Erythroblast (primary cell): Measurements from ENCODE around the gene KIF25.

Experiments used
- GATA1 ChIP-seq: IDR thresholded peaks from 2 replicates; pipeline ENCODE4 v1.6.1; 2011; ENCODE audit warnings: low read depth, mild to moderate bottlenecking, control low read depth, low read length, moderate library complexity
- POLR2A ChIP-seq: IDR thresholded peaks from 2 replicates; pipeline ENCODE4 v1.6.1; 2011; ENCODE audit warnings: mild to moderate bottlenecking, low read length

DNA sequence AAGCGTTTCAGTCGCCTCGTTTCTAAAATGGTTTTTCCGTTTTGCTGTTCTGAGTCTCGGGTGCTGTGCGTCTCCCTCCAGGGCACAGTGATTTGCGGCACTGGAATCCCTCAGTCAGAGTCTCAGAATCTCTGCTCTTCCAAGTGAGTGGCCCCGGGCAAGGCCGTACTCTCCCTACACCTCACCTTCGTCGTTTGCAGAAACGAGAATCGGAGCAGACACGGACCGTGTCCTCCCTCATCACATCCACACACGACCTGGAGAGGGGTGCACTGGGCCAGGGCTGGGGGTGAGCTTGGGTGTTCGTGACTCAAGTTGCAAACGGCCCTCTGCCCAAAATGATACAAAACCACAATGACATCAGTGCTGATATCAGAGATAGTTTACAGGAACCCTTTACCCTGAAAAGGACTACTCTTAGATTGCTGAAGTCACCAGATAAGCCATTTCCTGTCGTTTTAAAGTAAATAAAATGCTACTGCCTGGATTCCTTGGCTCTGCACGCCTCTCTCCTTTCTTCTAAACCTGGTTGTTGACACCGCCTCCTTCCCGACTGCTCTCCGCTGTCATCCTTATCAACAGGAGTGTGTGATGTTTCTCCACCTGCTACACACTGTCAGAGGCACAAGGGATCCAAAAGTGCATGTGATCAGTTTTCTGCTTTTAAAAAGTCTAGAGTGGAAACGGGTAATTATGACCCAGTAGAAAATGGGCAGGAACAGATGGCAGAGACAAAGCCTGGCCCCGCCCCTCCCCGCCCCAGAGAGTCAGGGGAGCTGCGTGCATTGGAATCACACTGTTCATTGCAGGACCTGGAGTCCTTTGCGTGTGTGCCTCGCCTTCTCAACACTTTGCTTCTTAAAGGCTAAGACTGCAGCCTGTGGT, 38.4 kb downstream of the KIF25 start:
- TF ChIP-seq POLR2A (peak; percentile 17), GATA1 (no peak)
